ENCODE results near the gene EXOC2. TPM values are rescaled to one million over a fixed set of nuclear protein-coding genes. Genes with fewer than 3 reads are reported as not detected.

Gene EXOC2
- total RNA-seq, 1 experiment from 2014 or later: 24.5 TPM

GRCh38 chr6:609905-610304 is 83.0 kb downstream of the EXOC2 start:
- H3K4me2 ChIP-seq (ENCODE audit: low read length): no peak overlapping the region
- ChIA-PET RAD21 (ENCODE audit: low non-redundant PET in 1 of 2, low total read pairs in 2 of 2, uncharacterized antibody in 2 of 2, unreplicated experiment in 2 of 2) (no interaction called here), POLR2A (no interaction called here), CTCF (interaction anchor here (1.4 kb wide), 1 partner anchor 17 kb away, joined by 4 read pairs; no protein-coding TSS in a partner anchor)
- no peak overlapping the region for H3K27ac ChIP-seq (ENCODE audit: low read depth, low read length)
- intact Hi-C loops (cut with micrococcal nuclease): no loop called here
- H3K79me2 ChIP-seq (ENCODE audit: insufficient read depth, low read length): no peaks in the 10 kb centered on the region
- no peaks in the 10 kb centered on the region for H3K9me3 ChIP-seq (ENCODE audit: control insufficient read depth in 1 of 2, insufficient read depth in 1 of 2, low read depth in 1 of 2, low read length in 2 of 2)
- no peak overlapping the region for H3K9ac ChIP-seq (ENCODE audit: low read length)
- no peak overlapping the region for H2AFZ ChIP-seq (ENCODE audit: low read depth, low read length, poor library complexity, severe bottlenecking)
- H3K4me1 ChIP-seq (ENCODE audit: control insufficient read depth in 1 of 2, insufficient read depth in 2 of 2, low read length in 2 of 2): no peaks in the 10 kb centered on the region
- BruUV-seq (replicated peaks): no TSS peak
- no peaks in the 10 kb centered on the region for H4K20me1 ChIP-seq (ENCODE audit: insufficient read depth)
- peaks cover 0 to 2% of the 10 kb centered on the region in 2 experiments; a peak in 1 of 4 replicates for H3K36me3 ChIP-seq (ENCODE audit: control insufficient read depth in 1 of 2, insufficient read depth in 2 of 2, low read length in 2 of 2)
- no peaks in the 10 kb centered on the region for H3K27me3 ChIP-seq (ENCODE audit: insufficient read depth, low read length)
- ATAC-seq (no peak), DNase-seq (ENCODE audit: low read depth, low spot score) (no peak)
- TF ChIP-seq SRF (IDR thresholded peaks at IDR 0.05; ENCODE audit: low read depth): no peak
- TF ChIP-seq, protein P1, sequence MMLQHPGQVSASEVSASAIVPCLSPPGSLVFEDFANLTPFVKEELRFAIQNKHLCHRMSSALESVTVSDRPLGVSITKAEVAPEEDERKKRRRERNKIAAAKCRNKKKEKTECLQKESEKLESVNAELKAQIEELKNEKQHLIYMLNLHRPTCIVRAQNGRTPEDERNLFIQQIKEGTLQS (IDR thresholded peaks at IDR 0.05): no peak
- TF ChIP-seq, protein P2, sequence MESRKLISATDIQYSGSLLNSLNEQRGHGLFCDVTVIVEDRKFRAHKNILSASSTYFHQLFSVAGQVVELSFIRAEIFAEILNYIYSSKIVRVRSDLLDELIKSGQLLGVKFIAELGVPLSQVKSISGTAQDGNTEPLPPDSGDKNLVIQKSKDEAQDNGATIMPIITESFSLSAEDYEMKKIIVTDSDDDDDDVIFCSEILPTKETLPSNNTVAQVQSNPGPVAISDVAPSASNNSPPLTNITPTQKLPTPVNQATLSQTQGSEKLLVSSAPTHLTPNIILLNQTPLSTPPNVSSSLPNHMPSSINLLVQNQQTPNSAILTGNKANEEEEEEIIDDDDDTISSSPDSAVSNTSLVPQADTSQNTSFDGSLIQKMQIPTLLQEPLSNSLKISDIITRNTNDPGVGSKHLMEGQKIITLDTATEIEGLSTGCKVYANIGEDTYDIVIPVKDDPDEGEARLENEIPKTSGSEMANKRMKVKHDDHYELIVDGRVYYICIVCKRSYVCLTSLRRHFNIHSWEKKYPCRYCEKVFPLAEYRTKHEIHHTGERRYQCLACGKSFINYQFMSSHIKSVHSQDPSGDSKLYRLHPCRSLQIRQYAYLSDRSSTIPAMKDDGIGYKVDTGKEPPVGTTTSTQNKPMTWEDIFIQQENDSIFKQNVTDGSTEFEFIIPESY (IDR thresholded peaks at IDR 0.05; ENCODE audit: extremely low read depth, insufficient replicate concordance, low read length): no peak
- no peak for TF ChIP-seq CBX3 (IDR thresholded peaks at IDR 0.05; ENCODE audit: low read depth)
- no peak for TF ChIP-seq CTCF (IDR thresholded peaks at IDR 0.05 in 2 of 3, conservative IDR thresholded peaks at IDR 0.05 in 1 of 3; ENCODE audit: borderline replicate concordance in 1 of 3, insufficient read depth in 1 of 3, low read depth in 2 of 3, low read length in 2 of 3)
- TF ChIP-seq EGR1 (IDR thresholded peaks at IDR 0.05; ENCODE audit: low read depth): no peak
- no peak for TF ChIP-seq CEBPB (IDR thresholded peaks at IDR 0.05; ENCODE audit: low read depth)
- no peak for TF ChIP-seq ZNF274 (IDR thresholded peaks at IDR 0.05; ENCODE audit: low read depth, low read length)
- no peak for TF ChIP-seq SP1 (IDR thresholded peaks at IDR 0.05; ENCODE audit: low read depth)
- no peak for TF ChIP-seq POLR2AphosphoS5 (IDR thresholded peaks at IDR 0.05; ENCODE audit: low read depth, low read length)
- no peak for TF ChIP-seq POLR2A (IDR thresholded peaks at IDR 0.05; ENCODE audit: borderline replicate concordance, extremely low read depth, insufficient read depth, insufficient read length)
- no peak for TF ChIP-seq ELF1 (IDR thresholded peaks at IDR 0.05; ENCODE audit: borderline replicate concordance, low read depth)
- TF ChIP-seq MAX (IDR thresholded peaks at IDR 0.05): no peak
- no peak overlapping the region for H3K4me3 ChIP-seq (replicated peaks in 1 of 2; ENCODE audit: low read depth in 1 of 2, low read length in 2 of 2)
- H3K9me2 ChIP-seq (ENCODE audit: insufficient read depth): no peaks in the 10 kb centered on the region

Data from HCT116 (cell line).